GM19467 (cell line): Measurements from ENCODE around the gene URM1.
"Not testable (repeated sequence)": the region's sequence is repeated elsewhere in the genome, so short reads cannot be mapped to it uniquely, and the experiment has no call there.

ENCODE experiments used
- ATAC-seq: cut with Tn5 transposase; IDR thresholded peaks from one replicate; pipeline ENCODE4 v1.9.1; 2021; ENCODE audit warnings: mild to moderate bottlenecking, moderate library complexity; ENCODE audit not compliant: unreplicated experiment

URM1 gene

GRCh38 chr9:128405780-128406171, 34.6 kb downstream of the URM1 start:
- no peak for ATAC-seq

- ATAC-seq: no peak
These were observed 35.7 kb downstream of the URM1 start for GRCh38 chr9:128406848-128407391.

GRCh38 chr9:128408963-128409431, 37.8 kb downstream of the URM1 start:
- no peak for ATAC-seq

- no peak for ATAC-seq
These were observed 38.3 kb downstream of the URM1 start for GRCh38 chr9:128409450-128409849.

- ATAC-seq: no peak
These were observed 38.8 kb downstream of the URM1 start for GRCh38 chr9:128409978-128410377.

GRCh38 chr9:128411364-128412119, 40.4 kb downstream of the URM1 start:
- no peak for ATAC-seq

GRCh38 chr9:128412120-128412790, 41.1 kb downstream of the URM1 start:
- ATAC-seq: no peak

- not testable (repeated sequence) for ATAC-seq
These were observed 42.6 kb downstream of the URM1 start for GRCh38 chr9:128413728-128414127.

GRCh38 chr9:128414461-128414860, 43.3 kb downstream of the URM1 start:
- ATAC-seq: no peak

GRCh38 chr9:128415281-128415680, 44.1 kb downstream of the URM1 start:
- no peak for ATAC-seq

GRCh38 chr9:128416014-128416413, 44.8 kb downstream of the URM1 start:
- ATAC-seq: no peak

- ATAC-seq: no peak
These were observed 45.4 kb downstream of the URM1 start for GRCh38 chr9:128416432-128417019.

GRCh38 chr9:128419061-128419925, 48.1 kb downstream of the URM1 start:
- ATAC-seq: no peak

GRCh38 chr9:128420060-128420650, 49.0 kb downstream of the URM1 start:
- ATAC-seq: peak; percentile 65

- ATAC-seq: peak; percentile 48
These were observed 49.7 kb downstream of the URM1 start, which contains the start of gene CERCAM for GRCh38 chr9:128420651-128421481. TSS of gene CERCAM (plus strand) at chr9:128420857. CDS start at chr9:128420878, 21 bp downstream.

GRCh38 chr9:128421482-128421996, 50.4 kb downstream of the URM1 start:
- ATAC-seq: no peak

- not testable (repeated sequence) for ATAC-seq
These were observed 51.0 kb downstream of the URM1 start for GRCh38 chr9:128422022-128422782.

- no peak for ATAC-seq
These were observed 51.6 kb downstream of the URM1 start for GRCh38 chr9:128422783-128423150.
